K562 (cell line): Measurements from ENCODE around the gene VPS9D1. TPM values are rescaled to one million over a fixed set of nuclear protein-coding genes. Genes with fewer than 3 reads are reported as not detected.

Source experiments
- ATAC-seq: fragments of 200-7000 bp; cut with Tn5 transposase; 3 replicates; pipeline ENCODE4 v1.9.1; 2020; ENCODE audit warnings: moderate library complexity
- BruUV-seq: library from RNA; stranded (reverse); fragments of 400-500 nt; replicated peaks from 2 replicates; lab custom pipeline; 2021; lab: Mats Ljungman, UMichigan
- CTCF ChIA-PET: fragments of 300-600 bp; formaldehyde crosslinking; extraction: SDS; loops from one replicate; lab custom pipeline; 2021; ENCODE audit warnings: low intra/inter-chr PET ratio; lab: Yijun Ruan, JAX
- POLR2A ChIA-PET: fragments of 300-600, 350-650 bp; sonication (Branson Sonifier 250); formaldehyde crosslinking; extraction: SDS; loops from one replicate; lab custom pipeline; 2021; ENCODE audit warnings: antibody characterized with exemption, inconsistent platforms; lab: Yijun Ruan, JAX
- DNase-seq, 4 experiments: peaks; one replicate each; pipeline versions ENCODE4 v3.0.0 to v3.0.0-alpha.2; 2011 to 2018; ENCODE audit warnings: low spot score in 3 of 4, mixed read lengths in 3 of 4; ENCODE audit errors: extremely low read depth in 1 of 4
- FAIRE-seq: peaks from 2 replicates; lab custom pipeline; 2011; peaks lifted over from hg19 to GRCh38; lab: Jason Lieb, UNC
- H2AFZ ChIP-seq: 2 replicates; pipeline ENCODE4 v1.6.0; 2011; ENCODE audit warnings: low read depth, low read length, control low read depth, inconsistent platforms
- H3K27ac ChIP-seq: fragments of 200-600 bp; 3 replicates; pipeline ENCODE4 v1.8.0; 2011; ENCODE audit warnings: low read depth, mild to moderate bottlenecking, control low read depth, inconsistent platforms, low read length, moderate library complexity, mixed read lengths; ENCODE audit errors: extremely low read depth
- H3K27me3 ChIP-seq, 2 experiments: fragments of 300-600 bp in 1 of 2; 2 replicates in 1 of 2; 3 replicates in 1 of 2; pipeline versions ENCODE4 v1.6.0 to v1.8.0; 2011; ENCODE audit warnings: inconsistent platforms in 2 of 2, low read length in 2 of 2, mild to moderate bottlenecking in 1 of 2, mixed read lengths in 1 of 2, moderate library complexity in 1 of 2; ENCODE audit not compliant: control insufficient read depth in 2 of 2, insufficient read depth in 2 of 2
- H3K36me3 ChIP-seq: fragments of 300-600 bp; 3 replicates; pipeline ENCODE4 v1.8.0; 2011; ENCODE audit warnings: mild to moderate bottlenecking, low read length, inconsistent platforms; ENCODE audit not compliant: control insufficient read depth, insufficient read depth
- H3K4me1 ChIP-seq, 2 experiments: fragments of 200-600 bp in 1 of 2; replicated peaks in 1 of 2; 2 replicates in 1 of 2; 3 replicates in 1 of 2; pipeline versions ENCODE4 v1.5.1 to v1.8.0; 2011; ENCODE audit warnings: inconsistent platforms in 2 of 2, low read length in 2 of 2, mild to moderate bottlenecking in 1 of 2, mixed read lengths in 1 of 2, moderate library complexity in 1 of 2; ENCODE audit not compliant: control insufficient read depth in 2 of 2, insufficient read depth in 2 of 2
- H3K4me2 ChIP-seq: 2 replicates; pipeline ENCODE4 v1.6.1; 2011; ENCODE audit warnings: low read length, control low read depth, inconsistent platforms, mixed read lengths; ENCODE audit not compliant: insufficient read depth
- H3K4me3 ChIP-seq: fragments of 200-600 bp; sonication (generic), shearing (Covaris generic); 2 replicates; pipeline ENCODE4 v1.5.1; 2016; ENCODE audit warnings: control low read depth, inconsistent platforms
- H3K79me2 ChIP-seq: fragments of 200-600 bp; 3 replicates; pipeline ENCODE4 v1.8.0; 2011; ENCODE audit warnings: low read length, inconsistent platforms; ENCODE audit not compliant: control insufficient read depth, insufficient read depth
- H3K9ac ChIP-seq, 2 experiments: 2 replicates each; pipeline versions ENCODE4 v1.6.0 to v1.6.1; 2011; ENCODE audit warnings: low read depth in 2 of 2, low read length in 2 of 2, control low read depth in 1 of 2, inconsistent platforms in 1 of 2, mild to moderate bottlenecking in 1 of 2, mixed read lengths in 1 of 2; ENCODE audit not compliant: insufficient read depth in 1 of 2
- H3K9me1 ChIP-seq: one replicate; pipeline ENCODE4 v1.6.0; 2011; ENCODE audit warnings: inconsistent platforms, mild to moderate bottlenecking, low read length, moderate library complexity; ENCODE audit not compliant: control insufficient read depth, insufficient read depth
- H3K9me3 ChIP-seq: replicated peaks from 2 replicates; pipeline ENCODE4 v1.5.1; 2011; ENCODE audit warnings: low read depth, low read length, inconsistent platforms; ENCODE audit not compliant: control insufficient read depth, insufficient read depth
- H4K20me1 ChIP-seq: replicated peaks from 2 replicates; pipeline ENCODE4 v1.6.1; 2011; ENCODE audit warnings: low read length, inconsistent platforms, mixed read lengths; ENCODE audit not compliant: control insufficient read depth, insufficient read depth
- CBX8 ChIP-seq: fragments of 200-600 bp; sonication (generic); IDR thresholded peaks from 2 replicates; pipeline ENCODE4 v1.6.1; 2012; ENCODE audit warnings: borderline replicate concordance, mixed run types, low read depth, mild to moderate bottlenecking, moderate library complexity, mixed read lengths, low read length, control low read depth, inconsistent platforms; ENCODE audit not compliant: poor library complexity, severe bottlenecking; ENCODE audit errors: extremely low read depth
- GTF2B ChIP-seq: IDR thresholded peaks from 2 replicates; pipeline ENCODE4 v1.6.1; 2011; ENCODE audit not compliant: insufficient read length; ENCODE audit errors: extremely low read depth
- ID3 ChIP-seq, 2 experiments: fragments of 250-450 bp in 1 of 2; fragments of 450-650 bp in 1 of 2; sonication (Bioruptor Pico) in 1 of 2; IDR thresholded peaks; 2 replicates each; pipeline versions ENCODE4 v1.6.1 to v1.8.0; 2016 to 2021; ENCODE audit warnings: mild to moderate bottlenecking in 2 of 2, moderate library complexity in 2 of 2, missing compliant biosample characterization in 1 of 2, missing genetic modification characterization in 1 of 2
- JUNB ChIP-seq: fragments of 450-650 bp; formaldehyde crosslinking; conservative IDR thresholded peaks from 2 replicates; pipeline ENCODE4 v1.4.0; 2020; ENCODE audit warnings: mild to moderate bottlenecking
- MYC ChIP-seq, 2 experiments: fragments of 250-450 bp in 1 of 2; sonication (Bioruptor Pico) in 1 of 2; IDR thresholded peaks; 2 replicates each; pipeline versions ENCODE4 v1.5.1 to v1.6.1; 2012 to 2021; ENCODE audit warnings: low read depth in 2 of 2, borderline replicate concordance in 1 of 2, improper control_type of control experiment in 1 of 2, low read length in 1 of 2, mild to moderate bottlenecking in 1 of 2, moderate library complexity in 1 of 2
- NR3C1 ChIP-seq: sonication (generic); formaldehyde crosslinking; IDR thresholded peaks from 2 replicates; pipeline ENCODE4 v1.8.1; 2022; ENCODE audit warnings: missing genetic modification reagents
- PTRF ChIP-seq: fragments of 450-650 bp; IDR thresholded peaks from 2 replicates; pipeline ENCODE4 v1.6.1; 2016; ENCODE audit warnings: mild to moderate bottlenecking, missing genetic modification characterization, missing compliant biosample characterization
- SIN3A ChIP-seq, 2 experiments: fragments of 150-350 bp in 1 of 2; IDR thresholded peaks; 2 replicates each; pipeline ENCODE4 v1.6.1; 2011 to 2016; ENCODE audit warnings: borderline replicate concordance in 2 of 2, low read depth in 2 of 2, low read length in 2 of 2, mild to moderate bottlenecking in 2 of 2, moderate library complexity in 2 of 2; ENCODE audit not compliant: control insufficient read depth in 1 of 2
- TFAP4 ChIP-seq: sonication (generic); formaldehyde crosslinking; IDR thresholded peaks from 2 replicates; pipeline ENCODE4 v1.8.0; 2022; ENCODE audit warnings: missing genetic modification reagents, mild to moderate bottlenecking, moderate library complexity, borderline replicate concordance
- ZC3H4 ChIP-seq: sonication (generic); formaldehyde crosslinking; IDR thresholded peaks from 2 replicates; pipeline ENCODE4 v1.9.0; 2021; ENCODE audit warnings: missing genetic modification reagents, borderline replicate concordance
- ZKSCAN1 ChIP-seq: fragments of 150-350 bp; IDR thresholded peaks from 2 replicates; pipeline ENCODE4 v1.6.1; 2016; ENCODE audit warnings: low read depth, low read length
- ZNF134 ChIP-seq: fragments of 250-450 bp; sonication (Bioruptor Pico); conservative IDR thresholded peaks from 2 replicates; pipeline ENCODE4 v1.4.0; 2020
- ZNF174 ChIP-seq: fragments of 250-450 bp; sonication (Bioruptor Pico); IDR thresholded peaks from 2 replicates; pipeline ENCODE4 v1.4.0; 2020; ENCODE audit warnings: mild to moderate bottlenecking
- ZNF431 ChIP-seq: sonication (generic); formaldehyde crosslinking; IDR thresholded peaks from 2 replicates; pipeline ENCODE4 v1.8.0; 2022; ENCODE audit warnings: mild to moderate bottlenecking, missing genetic modification reagents
- ZNF561 ChIP-seq: fragments of 450-650 bp; formaldehyde crosslinking; conservative IDR thresholded peaks from 2 replicates; pipeline ENCODE4 v1.4.0; 2020; ENCODE audit warnings: mild to moderate bottlenecking, moderate library complexity
- WGBS: fragments of 100-300 bp; shearing (Covaris generic); methylation state at CpG from one replicate; pipeline ENCODE4 v1.1.6; 2016; ENCODE audit warnings: low coverage, mixed read lengths; ENCODE audit not compliant: insufficient coverage; ENCODE audit errors: missing lambda C conversion rate; 5-methylcytosine and 5-hydroxymethylcytosine counted together
- in situ Hi-C: fragments of 300-500 bp; cut with MboI; formaldehyde crosslinking; loops from 4 replicates; pipeline ENCODE4 v1.15.0; 2018; ENCODE audit warnings: inconsistent platforms, mixed read lengths
- intact Hi-C: fragments of 100-400 bp; cut with micrococcal nuclease; formaldehyde crosslinking; loops from 2 replicates; pipeline ENCODE4 v1.14.2; 2022
- polyA plus RNA-seq, 8 experiments: library from polyadenylated mRNA; depleted of rRNA in 4 of 8; stranded (reverse) in 5 of 8; unstranded in 3 of 8; fragments of >200 nt; fragmentation: Nextera tagmentation in 2 of 8; fragmentation: Illumina TruSeq in 1 of 8; extraction: Ambion mirVana in 2 of 8; extraction: Trizol in 1 of 8; gene quantifications; 2 replicates each; pipeline versions ENCODE4 v1.2.1 to v1.2.3, GENCODE V29; 2011 to 2014; ENCODE audit warnings: inconsistent platforms in 1 of 8, missing spikeins in 1 of 8
- total RNA-seq, 7 experiments: library from RNA; depleted of rRNA in 6 of 7; stranded (reverse); fragments of >200 nt in 6 of 7; fragmentation: Illumina TruSeq in 2 of 7; extraction: Trizol in 2 of 7; gene quantifications; 2 replicates each; pipeline versions ENCODE4 v1.2.1 to v1.2.3, GENCODE V29; 2011 to 2021; ENCODE audit warnings: low replicate concordance in 1 of 7

The VPS9D1 gene
- total and polyA plus RNA-seq, 9 of the 15 experiments (the other 6 are each of a cell fraction or from before 2014, with no cell fraction given) = 0.33 to 3.1 (median 1.1) TPM

GRCh38 chr16:89672177-89672941, 48.3 kb downstream of the VPS9D1 start:
- ATAC-seq = no peak
- FAIRE-seq = no peak
- no peak for DNase-seq
- Histone ChIP-seq H3K9me1 (no peaks in the 10 kb centered on the region), H3K4me1 (peaks cover 0 to 23% of the 10 kb centered on the region in 2 experiments; a peak in 3 of 5 replicates), H3K36me3 (no peaks in the 10 kb centered on the region), H3K79me2 (no peaks in the 10 kb centered on the region)
- WGBS = 60% methylated on average over 13 of the region's 16 CpGs
- TF ChIP-seq ZNF431 (CRISPR knock-in tag) (no peak), MYC (IDR thresholded peaks at IDR 0.05; ENCODE audit: low read depth, low read length) (no peak), MYC (CRISPR knock-in tag; IDR thresholded peaks at IDR 0.05; ENCODE audit: borderline replicate concordance, low read depth) (no peak), NR3C1 (no peak), ZNF174 (CRISPR knock-in tag) (no peak), JUNB (CRISPR knock-in tag) (no peak), ZNF134 (CRISPR knock-in tag) (no peak), CBX8 (no peak), GTF2B (no peak), SIN3A (IDR thresholded peaks at IDR 0.05; ENCODE audit: borderline replicate concordance in 2 of 2, control insufficient read depth in 1 of 2, low read depth in 2 of 2, low read length in 2 of 2) (no peak), TFAP4 (CRISPR knock-in tag) (no peak), ID3 (CRISPR knock-in tag; IDR thresholded peaks at IDR 0.05) (no peak), ID3 (tag; IDR thresholded peaks at IDR 0.05) (no peak), ZC3H4 (no peak), PTRF (tag) (no peak), ZKSCAN1 (no peak), ZNF561 (CRISPR knock-in tag) (no peak)
- TF ChIP-seq, all 486 proteins: peak for 0
- Histone ChIP-seq H2AFZ (no peak overlapping the region), H3K4me3 (no peak overlapping the region), H3K9ac (no peak overlapping the region), H3K27me3 (no peaks in the 10 kb centered on the region), H4K20me1 (no peaks in the 10 kb centered on the region), H3K27ac (no peak overlapping the region), H3K4me2 (no peak overlapping the region), H3K9me3 (no peaks in the 10 kb centered on the region)
- intact Hi-C loops (no loop called here), in situ Hi-C loops (no loop called here)
- CTCF ChIA-PET = interaction anchor here (0.5 kb wide), 1 partner anchor 393 kb away, joined by 4 read pairs; no protein-coding TSS in a partner anchor
- POLR2A ChIA-PET = no interaction called here
- no TSS peak for BruUV-seq
